HL-60 (cell line): ENCODE data around the gene AXL.

Source experiments
- POLR2AphosphoS5 ChIP-seq: IDR thresholded peaks from 2 replicates; pipeline ENCODE4 v1.6.1; 2012; ENCODE audit warnings: low read depth
- REST ChIP-seq: IDR thresholded peaks from 2 replicates; pipeline ENCODE4 v1.6.1; 2012; ENCODE audit warnings: low read depth; ENCODE audit not compliant: insufficient replicate concordance
- SPI1 ChIP-seq: IDR thresholded peaks from 2 replicates; pipeline ENCODE4 v1.6.1; 2012; ENCODE audit warnings: low read depth, mild to moderate bottlenecking, borderline replicate concordance
- TF ChIP-seq, protein P1 (sequence below): IDR thresholded peaks from one replicate; pipeline ENCODE4 v1.5.1; 2011; ENCODE audit warnings: low read length, control low read depth, inconsistent platforms; ENCODE audit not compliant: insufficient read depth

DNA sequence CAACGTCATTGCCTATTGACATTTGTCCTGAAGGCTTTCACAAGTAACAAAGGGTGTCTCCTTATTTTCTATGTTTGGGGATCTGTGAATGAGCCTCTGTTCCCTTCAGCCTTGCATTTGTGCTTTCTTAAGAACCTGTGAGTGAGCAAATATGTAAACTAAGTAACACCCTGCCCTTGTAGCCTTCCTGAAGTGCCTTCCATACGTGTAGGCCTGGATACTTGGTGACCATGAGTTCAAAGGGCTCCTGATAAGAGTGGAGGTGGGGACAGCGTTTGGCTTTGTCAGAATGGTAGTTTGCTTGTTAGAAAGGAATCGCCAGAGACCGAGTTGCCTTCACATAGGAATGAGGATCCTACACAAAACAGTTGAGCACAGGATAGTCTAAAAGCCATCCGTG lies 76.5 kb downstream of the AXL start:
- TF ChIP-seq REST: no peak
- TF ChIP-seq, protein P1, sequence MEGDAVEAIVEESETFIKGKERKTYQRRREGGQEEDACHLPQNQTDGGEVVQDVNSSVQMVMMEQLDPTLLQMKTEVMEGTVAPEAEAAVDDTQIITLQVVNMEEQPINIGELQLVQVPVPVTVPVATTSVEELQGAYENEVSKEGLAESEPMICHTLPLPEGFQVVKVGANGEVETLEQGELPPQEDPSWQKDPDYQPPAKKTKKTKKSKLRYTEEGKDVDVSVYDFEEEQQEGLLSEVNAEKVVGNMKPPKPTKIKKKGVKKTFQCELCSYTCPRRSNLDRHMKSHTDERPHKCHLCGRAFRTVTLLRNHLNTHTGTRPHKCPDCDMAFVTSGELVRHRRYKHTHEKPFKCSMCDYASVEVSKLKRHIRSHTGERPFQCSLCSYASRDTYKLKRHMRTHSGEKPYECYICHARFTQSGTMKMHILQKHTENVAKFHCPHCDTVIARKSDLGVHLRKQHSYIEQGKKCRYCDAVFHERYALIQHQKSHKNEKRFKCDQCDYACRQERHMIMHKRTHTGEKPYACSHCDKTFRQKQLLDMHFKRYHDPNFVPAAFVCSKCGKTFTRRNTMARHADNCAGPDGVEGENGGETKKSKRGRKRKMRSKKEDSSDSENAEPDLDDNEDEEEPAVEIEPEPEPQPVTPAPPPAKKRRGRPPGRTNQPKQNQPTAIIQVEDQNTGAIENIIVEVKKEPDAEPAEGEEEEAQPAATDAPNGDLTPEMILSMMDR: no peak
- no peak for TF ChIP-seq POLR2AphosphoS5
- TF ChIP-seq SPI1: no peak
